GM21390 (cell line): ENCODE data around the gene ATP5ME.

Experiments
- ATAC-seq: cut with Tn5 transposase; IDR thresholded peaks from one replicate; pipeline ENCODE4 v1.9.1; 2021; ENCODE audit not compliant: unreplicated experiment

The ATP5ME gene

GRCh38 chr4:623914-624566, 50.0 kb downstream of the ATP5ME start:
- ATAC-seq, result no peak

- no peak for ATAC-seq
Measured at GRCh38 chr4:622996-623913, 50.8 kb downstream of the ATP5ME start.
